ENCODE results near the gene CABP7.

The CABP7 gene

DNA sequence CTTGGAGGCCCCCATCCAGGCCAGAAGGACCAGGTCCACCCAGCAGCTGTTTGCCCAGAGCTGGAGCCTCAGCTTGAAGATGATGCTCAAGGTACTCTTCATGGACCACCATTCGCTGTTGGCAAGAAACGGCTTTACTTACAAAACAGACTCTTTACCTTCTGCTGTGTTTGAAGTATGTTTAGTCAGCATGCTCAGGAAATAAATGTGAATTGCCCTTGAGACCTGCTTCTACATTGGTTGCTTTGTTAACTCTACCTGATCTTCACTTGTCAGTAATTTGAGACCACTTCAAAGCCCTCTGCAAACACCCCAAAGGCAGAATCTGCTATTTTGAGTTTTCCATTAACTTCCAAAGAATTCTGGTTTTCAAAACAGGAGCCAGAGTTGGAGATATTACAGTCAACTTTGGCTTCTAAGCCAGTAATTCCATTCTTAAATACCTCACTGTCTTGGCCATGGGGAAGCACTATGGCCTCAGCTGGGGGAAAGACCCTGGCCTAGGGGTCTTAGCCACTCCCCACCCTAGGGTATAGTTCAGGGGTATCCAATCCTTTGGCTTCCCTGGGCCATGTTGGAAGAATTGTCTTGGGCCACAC is 50.0 kb downstream of the CABP7 start:
- no peak for DNase-seq (ENCODE audit: low read depth in 4 of 4, low spot score in 1 of 4)

DNA sequence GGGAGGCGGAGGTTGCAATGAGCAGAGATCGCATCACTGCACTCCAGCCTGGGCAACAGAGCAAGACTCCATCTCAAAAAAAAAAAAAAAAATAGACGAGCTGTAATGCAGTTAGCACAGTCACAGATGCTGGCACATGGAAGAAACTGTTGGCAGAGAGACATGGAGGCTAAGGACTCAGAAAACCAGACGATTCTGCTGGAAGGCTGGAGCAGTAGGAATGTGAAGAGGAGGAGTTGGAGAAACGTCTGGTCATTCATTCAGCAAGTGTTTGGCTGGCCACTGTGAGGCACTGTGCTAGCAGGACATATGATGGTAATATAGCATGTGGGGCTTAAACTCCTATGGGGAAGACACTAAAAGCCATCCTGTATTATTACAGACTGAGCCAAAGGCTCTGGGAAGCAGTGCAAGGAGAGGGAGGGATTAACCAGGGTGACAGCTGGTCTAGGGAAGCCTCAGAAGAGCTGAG is 52.4 kb downstream of the CABP7 start:
- no peak for DNase-seq (ENCODE audit: low read depth in 4 of 4, low spot score in 1 of 4)

DNA sequence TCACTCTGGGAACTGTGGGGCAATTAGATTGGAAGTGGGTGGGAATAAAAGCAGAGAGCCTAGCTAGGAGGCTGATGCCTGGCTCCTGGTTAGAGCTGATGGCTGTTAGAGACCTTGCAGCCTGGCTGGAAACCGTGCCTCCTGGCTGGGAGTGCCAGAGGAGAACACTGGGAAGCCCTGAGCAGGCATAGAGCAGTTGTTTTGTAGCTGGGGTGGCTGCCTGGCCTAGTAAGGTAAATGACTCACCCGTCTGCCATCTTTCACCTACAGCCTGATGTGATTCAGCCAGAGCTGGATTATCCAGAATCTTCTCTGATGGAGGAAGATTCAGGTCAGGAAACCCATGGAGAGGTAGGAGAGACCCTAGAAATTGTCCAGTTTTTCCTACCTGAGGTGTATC is 53.4 kb downstream of the CABP7 start:
- DNase-seq (ENCODE audit: low read depth in 4 of 4, low spot score in 1 of 4): no peak

DNA sequence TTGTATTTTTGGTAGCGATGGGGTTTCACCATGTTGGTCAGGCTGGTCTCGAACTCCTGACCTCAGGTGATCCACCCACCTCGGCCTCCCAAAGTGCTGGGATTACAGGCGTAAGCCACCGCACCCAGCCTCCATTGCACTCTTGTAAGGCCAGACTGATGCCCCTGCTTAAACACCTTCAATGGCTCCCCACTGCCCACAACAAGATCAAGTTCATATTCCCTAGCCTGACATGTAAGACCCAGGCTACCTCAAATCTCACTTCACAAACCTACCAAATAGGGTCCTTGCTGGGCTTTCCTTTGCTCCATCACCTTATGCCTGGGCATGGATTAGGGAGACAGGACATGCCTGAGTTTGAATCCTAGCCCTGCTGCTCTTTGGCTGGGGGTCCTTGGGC is 60.4 kb downstream of the CABP7 start:
- no peak for DNase-seq (ENCODE audit: low read depth in 4 of 4, low spot score in 1 of 4)

DNA sequence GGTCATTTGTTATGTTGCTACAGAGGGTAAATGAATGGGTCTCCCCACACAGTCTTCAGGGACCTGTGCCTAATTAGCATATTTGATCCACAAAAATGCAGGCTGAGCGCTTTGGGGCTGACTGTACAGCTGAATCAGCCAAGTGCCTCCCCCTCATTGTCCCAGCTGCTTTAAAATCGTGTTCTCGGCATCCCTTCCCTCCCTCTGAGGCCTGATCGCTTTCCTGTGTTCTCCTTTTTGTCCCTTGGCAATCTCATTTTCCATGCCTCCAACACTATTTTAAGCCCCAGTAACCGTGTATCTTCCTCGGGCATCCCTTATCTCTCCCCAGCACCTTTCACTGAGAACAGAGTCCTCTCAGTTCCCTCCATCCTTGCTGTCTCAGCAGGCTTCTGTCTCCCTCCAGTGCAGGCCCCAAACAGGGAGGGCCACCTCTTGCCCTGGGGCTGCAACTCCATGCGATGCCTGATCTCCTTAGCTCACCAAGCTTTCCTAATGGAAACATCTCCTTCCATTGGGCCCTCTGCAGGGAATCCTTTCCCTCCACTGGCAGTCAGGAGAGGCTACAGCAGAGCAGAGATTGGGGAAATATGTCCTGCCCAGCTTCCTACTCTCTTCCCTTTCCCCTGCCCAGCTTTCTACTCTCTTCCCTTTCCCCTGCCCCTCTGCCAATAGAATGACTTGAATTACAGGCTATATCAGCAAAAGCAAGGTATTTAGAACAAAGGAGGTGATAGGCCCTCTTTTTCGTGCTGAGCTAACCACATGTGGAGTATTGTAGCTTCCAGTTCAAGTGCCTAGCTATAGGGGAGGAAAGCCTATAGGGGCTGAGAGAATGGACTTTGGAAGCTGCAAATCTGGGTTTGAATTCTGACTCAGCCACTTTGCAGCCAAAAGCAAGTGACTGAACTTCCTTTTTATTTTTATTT is 61.2 kb downstream of the CABP7 start:
- DNase-seq (ENCODE audit: low read depth in 4 of 4, low spot score in 1 of 4): no peak

Data from stimulated activated CD4-positive, alpha-beta T cell treated with anti-CD3 and anti-CD28 coated beads, Interleukin-1b, Interleukin-23, amount 100 ng/mL, for 24 hours (primary cell).